Endothelial cell of umbilical vein (primary cell): ENCODE measurements around the gene PXMP2. TPM values are rescaled to one million over a fixed set of nuclear protein-coding genes. Genes with fewer than 3 reads are reported as not detected.

ENCODE experiments used
- BruUV-seq: library from RNA; stranded (reverse); fragments of 400-500 nt; replicated peaks from 2 replicates; lab custom pipeline; 2021; lab: Mats Ljungman, UMichigan
- CTCF ChIA-PET: fragments of 300-600, 350-600 bp; sonication (Branson Sonifier 250); formaldehyde crosslinking; loops from one replicate; lab custom pipeline; 2021; ENCODE audit warnings: antibody characterized with exemption, inconsistent platforms; lab: Charles Lee
- POLR2A ChIA-PET: fragments of 300-600, 350-600 bp; sonication (Branson Sonifier 250); formaldehyde crosslinking; loops from one replicate; lab custom pipeline; 2021; ENCODE audit warnings: antibody characterized with exemption, inconsistent platforms; lab: Charles Lee
- DNase-seq: peaks from one replicate; pipeline ENCODE4 v3.0.0-alpha.2; 2011; ENCODE audit warnings: low read depth, low spot score
- FAIRE-seq: peaks from 2 replicates; lab custom pipeline; 2011; peaks lifted over from hg19 to GRCh38; lab: Jason Lieb, UNC
- H2AFZ ChIP-seq: 2 replicates; pipeline ENCODE4 v1.6.0; 2012; ENCODE audit warnings: low read depth, low read length, control low read depth, inconsistent platforms
- H3K27ac ChIP-seq: 2 replicates; pipeline ENCODE4 v1.5.1; 2011; ENCODE audit warnings: low read depth, mild to moderate bottlenecking, control low read depth, low read length, moderate library complexity; ENCODE audit not compliant: insufficient read depth
- H3K27me3 ChIP-seq, 2 experiments: 2 replicates each; pipeline versions ENCODE4 v1.6.0 to v1.6.1; 2011; ENCODE audit warnings: low read length in 2 of 2, mixed read lengths in 1 of 2; ENCODE audit not compliant: control insufficient read depth in 2 of 2, insufficient read depth in 2 of 2
- H3K36me3 ChIP-seq, 2 experiments: 2 replicates in 1 of 2; 3 replicates in 1 of 2; pipeline ENCODE4 v1.5.1; 2011; ENCODE audit warnings: low read length in 2 of 2, mild to moderate bottlenecking in 1 of 2, moderate library complexity in 1 of 2; ENCODE audit not compliant: control insufficient read depth in 2 of 2, insufficient read depth in 2 of 2; ENCODE audit errors: extremely low read depth in 1 of 2
- H3K4me1 ChIP-seq: 3 replicates; pipeline ENCODE4 v1.5.1; 2011; ENCODE audit warnings: mild to moderate bottlenecking, low read length; ENCODE audit not compliant: control insufficient read depth, insufficient read depth; ENCODE audit errors: extremely low read depth
- H3K4me2 ChIP-seq: 2 replicates; pipeline ENCODE4 v1.6.1; 2011; ENCODE audit warnings: low read length, control low read depth, mixed read lengths; ENCODE audit not compliant: insufficient read depth
- H3K4me3 ChIP-seq, 3 experiments: fragments of 200-600 bp in 1 of 3; sonication (generic), shearing (Covaris generic) in 1 of 3; replicated peaks in 1 of 3; 2 replicates each; pipeline ENCODE4 v1.5.1; 2011 to 2016; ENCODE audit warnings: control low read depth in 3 of 3, low read length in 3 of 3, mild to moderate bottlenecking in 2 of 3, inconsistent platforms in 1 of 3, low read depth in 1 of 3, moderate library complexity in 1 of 3; ENCODE audit not compliant: insufficient read depth in 1 of 3
- H3K79me2 ChIP-seq: 2 replicates; pipeline ENCODE4 v1.6.0; 2012; ENCODE audit warnings: low read length, inconsistent platforms; ENCODE audit not compliant: control insufficient read depth, insufficient read depth
- H3K9ac ChIP-seq: replicated peaks from 2 replicates; pipeline ENCODE3; 2011; ENCODE audit warnings: low read length, control low read depth; ENCODE audit not compliant: insufficient read depth; ENCODE audit errors: extremely low read depth
- H3K9me1 ChIP-seq: replicated peaks from 3 replicates; pipeline ENCODE4 v1.6.0; 2011; ENCODE audit warnings: mild to moderate bottlenecking, low read length; ENCODE audit not compliant: control insufficient read depth, insufficient read depth; ENCODE audit errors: extremely low read depth
- H3K9me3 ChIP-seq: replicated peaks from 2 replicates; pipeline ENCODE4 v1.5.1; 2012; ENCODE audit warnings: low read length, inconsistent platforms; ENCODE audit not compliant: control insufficient read depth, insufficient read depth
- H4K20me1 ChIP-seq: replicated peaks from 2 replicates; pipeline ENCODE3; 2011; ENCODE audit warnings: mild to moderate bottlenecking, low read length; ENCODE audit not compliant: control insufficient read depth, insufficient read depth; ENCODE audit errors: extremely low read depth
- EZH2 ChIP-seq: IDR thresholded peaks from 2 replicates; pipeline ENCODE4 v1.6.1; 2012; ENCODE audit warnings: borderline replicate concordance, low read depth, mild to moderate bottlenecking, moderate library complexity, low read length, inconsistent platforms; ENCODE audit not compliant: severe bottlenecking
- FOS ChIP-seq: IDR thresholded peaks from 2 replicates; pipeline ENCODE4 v1.6.1; 2011; ENCODE audit warnings: mild to moderate bottlenecking, low read length, moderate library complexity, borderline replicate concordance; ENCODE audit not compliant: insufficient read depth
- GATA2 ChIP-seq: IDR thresholded peaks from 2 replicates; pipeline ENCODE4 v1.7.0; 2011; ENCODE audit warnings: low read depth, mild to moderate bottlenecking, moderate library complexity, mixed read lengths, low read length; ENCODE audit not compliant: insufficient read length, insufficient read depth
- JUN ChIP-seq: IDR thresholded peaks from 2 replicates; pipeline ENCODE4 v1.6.1; 2011; ENCODE audit warnings: borderline replicate concordance, low read depth; ENCODE audit not compliant: insufficient read length, insufficient read depth
- MAX ChIP-seq: IDR thresholded peaks from 2 replicates; pipeline ENCODE4 v1.6.1; 2011; ENCODE audit not compliant: insufficient read depth, insufficient read length
- MYC ChIP-seq: IDR thresholded peaks from one replicate; pipeline ENCODE4 v1.6.1; 2011; ENCODE audit warnings: mild to moderate bottlenecking, low read depth, low read length
- POLR2A ChIP-seq: IDR thresholded peaks from 2 replicates; pipeline ENCODE4 v1.6.1; 2012; ENCODE audit warnings: low read depth, mild to moderate bottlenecking, control low read depth, low read length
- POLR2AphosphoS5 ChIP-seq: IDR thresholded peaks from 2 replicates; pipeline ENCODE4 v1.6.1; 2012; ENCODE audit warnings: low read depth, mild to moderate bottlenecking, control low read depth, low read length, moderate library complexity; ENCODE audit not compliant: insufficient read depth
- dilution Hi-C: fragments of 300-500 bp; cut with MboI; formaldehyde crosslinking; loops from one replicate; pipeline ENCODE4 v1.15.0; 2019; ENCODE audit warnings: low sequenced_read_pairs; ENCODE audit not compliant: extremely low pct_ligation_motif_present
- intact Hi-C: fragments of 100-400 bp; cut with micrococcal nuclease; formaldehyde crosslinking; loops from one replicate; pipeline ENCODE4 v1.10.0; 2022
- polyA plus RNA-seq, 4 experiments: library from polyadenylated mRNA; depleted of rRNA in 3 of 4; stranded (reverse) in 3 of 4; unstranded in 1 of 4; fragments of >200 nt; gene quantifications; 2 replicates each; pipeline versions ENCODE4 v1.2.1 to v1.2.3, GENCODE V29; 2011 to 2012; ENCODE audit warnings: missing spikeins in 1 of 4
- total RNA-seq: library from RNA; stranded (reverse); gene quantifications from 2 replicates; pipeline ENCODE4 v1.2.3, GENCODE V29; 2021
- TF ChIP-seq, protein P1 (sequence below), 2 donors: IDR thresholded peaks; 1 replicate in 1 of 2; 2 replicates in 1 of 2; pipeline ENCODE4 v1.5.1; 2011; ENCODE audit warnings: low read length in 2 of 2, mild to moderate bottlenecking in 2 of 2, moderate library complexity in 2 of 2, control low read depth in 1 of 2, inconsistent platforms in 1 of 2, low read depth in 1 of 2; ENCODE audit not compliant: insufficient read depth in 1 of 2; ENCODE audit errors: extremely low read depth in 1 of 2

PXMP2 gene
- total and polyA plus RNA-seq, 2 donors (not counting 3 experiments of a cell fraction or from before 2014, with no cell fraction given) = 24.0 to 31.5 TPM

DNA sequence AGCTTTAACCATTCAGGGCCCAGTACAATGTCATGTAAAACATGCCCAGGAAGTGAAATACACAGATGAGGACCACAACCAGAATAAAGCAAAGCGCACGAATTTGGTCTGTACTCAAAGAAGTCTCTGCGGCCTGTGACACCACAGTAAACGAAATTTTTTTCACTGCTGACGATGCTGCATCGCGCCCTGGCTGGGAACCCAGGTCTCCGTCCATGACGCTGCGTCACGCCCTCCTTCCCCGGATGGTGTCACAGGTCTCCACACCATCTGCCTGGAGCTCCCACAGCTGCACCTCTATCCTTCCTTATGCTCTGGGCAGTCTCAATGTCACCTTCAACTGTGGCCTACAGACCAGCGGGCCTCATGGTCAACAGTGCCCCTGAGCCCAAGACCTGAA lies 56.4 kb downstream of the PXMP2 start:
- ChIA-PET POLR2A (no interaction called here), CTCF (no interaction called here)

More for the DNA sequence above, 56.4 kb downstream of the PXMP2 start:
- Histone ChIP-seq H2AFZ (no peak overlapping the region), H3K27ac (no peak overlapping the region), H4K20me1 (no peaks in the 10 kb centered on the region), H3K4me1 (no peaks in the 10 kb centered on the region), H3K9me3 (no peaks in the 10 kb centered on the region), H3K4me2 (no peak overlapping the region), H3K79me2 (peaks cover 45% of the 10 kb centered on the region), H3K4me3 (no peak overlapping the region), H3K27me3 (no peaks in the 10 kb centered on the region), H3K36me3 (peaks cover 52 to 70% of the 10 kb centered on the region in 2 experiments), H3K9me1 (no peaks in the 10 kb centered on the region), H3K9ac (no peak overlapping the region)
- BruUV-seq = no TSS peak
- FAIRE-seq = no peak
- no peak for DNase-seq
- intact Hi-C loops = no loop called here
- dilution Hi-C loops = no loop called here
- no peak for TF ChIP-seq EZH2
- TF ChIP-seq, protein P1, sequence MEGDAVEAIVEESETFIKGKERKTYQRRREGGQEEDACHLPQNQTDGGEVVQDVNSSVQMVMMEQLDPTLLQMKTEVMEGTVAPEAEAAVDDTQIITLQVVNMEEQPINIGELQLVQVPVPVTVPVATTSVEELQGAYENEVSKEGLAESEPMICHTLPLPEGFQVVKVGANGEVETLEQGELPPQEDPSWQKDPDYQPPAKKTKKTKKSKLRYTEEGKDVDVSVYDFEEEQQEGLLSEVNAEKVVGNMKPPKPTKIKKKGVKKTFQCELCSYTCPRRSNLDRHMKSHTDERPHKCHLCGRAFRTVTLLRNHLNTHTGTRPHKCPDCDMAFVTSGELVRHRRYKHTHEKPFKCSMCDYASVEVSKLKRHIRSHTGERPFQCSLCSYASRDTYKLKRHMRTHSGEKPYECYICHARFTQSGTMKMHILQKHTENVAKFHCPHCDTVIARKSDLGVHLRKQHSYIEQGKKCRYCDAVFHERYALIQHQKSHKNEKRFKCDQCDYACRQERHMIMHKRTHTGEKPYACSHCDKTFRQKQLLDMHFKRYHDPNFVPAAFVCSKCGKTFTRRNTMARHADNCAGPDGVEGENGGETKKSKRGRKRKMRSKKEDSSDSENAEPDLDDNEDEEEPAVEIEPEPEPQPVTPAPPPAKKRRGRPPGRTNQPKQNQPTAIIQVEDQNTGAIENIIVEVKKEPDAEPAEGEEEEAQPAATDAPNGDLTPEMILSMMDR (IDR thresholded peaks at IDR 0.05; ENCODE audit: extremely low read depth in 1 of 2, insufficient read depth in 1 of 2, low read depth in 1 of 2, low read length in 2 of 2) = no peak
- TF ChIP-seq POLR2AphosphoS5 = no peak
- TF ChIP-seq GATA2 = no peak
- TF ChIP-seq FOS = no peak
- TF ChIP-seq MYC = no peak
- TF ChIP-seq MAX = no peak
- TF ChIP-seq JUN = no peak
- no peak for TF ChIP-seq POLR2A
